ENCODE measurements around the gene IL6. TPM values are rescaled to one million over a fixed set of nuclear protein-coding genes. Genes with fewer than 3 reads are reported as not detected.

The IL6 gene
- total and polyA plus RNA-seq, 2 of the 8 experiments (the other 6 are each of a cell fraction or from before 2014, with no cell fraction given) = 0.12 to 0.41 TPM

DNA sequence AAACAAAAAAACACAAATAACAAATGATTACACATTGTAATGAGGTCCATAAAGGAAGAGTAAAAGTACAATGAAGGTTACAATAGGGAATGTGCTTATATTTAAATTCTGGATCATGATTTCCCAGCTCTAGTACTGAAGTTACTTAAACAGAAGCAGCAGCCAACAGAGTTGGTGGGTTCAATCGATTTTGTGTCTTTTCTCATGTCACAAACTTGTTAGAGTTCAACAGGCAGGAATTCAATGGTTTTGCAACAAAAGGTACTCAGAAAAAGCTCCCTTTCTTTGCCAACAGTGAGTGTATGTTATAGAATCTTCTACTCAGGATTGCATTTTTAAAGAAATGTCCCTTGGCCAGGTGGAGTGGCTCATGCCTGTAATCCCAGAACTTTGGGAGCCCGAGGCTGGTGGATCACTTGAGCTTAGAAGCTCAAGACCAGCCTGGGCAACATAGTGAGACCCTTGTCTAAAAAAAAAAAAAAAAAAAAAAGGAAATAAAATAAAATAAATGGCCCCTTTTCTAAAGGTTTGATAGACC lies 29.6 kb upstream of the IL6 start:
- H3K4ac ChIP-seq (replicated peaks; ENCODE audit: insufficient read length, low read depth, low read length) = no peak overlapping the region
- no peak overlapping the region for H3K18ac ChIP-seq (ENCODE audit: extremely low read depth, low read length)
- H2BK5ac ChIP-seq (ENCODE audit: low read depth, low read length) = no peak overlapping the region
- POLR2A ChIA-PET (ENCODE audit: partially characterized antibody) = no interaction called here
- no peak overlapping the region for H3K9ac ChIP-seq (replicated peaks in 1 of 4; ENCODE audit: extremely low read depth in 1 of 4, low read depth in 3 of 4, low read length in 3 of 4)
- no peak overlapping the region for H4K5ac ChIP-seq (ENCODE audit: insufficient read length, low read depth, low read length)
- H3K56ac ChIP-seq (replicated peaks; ENCODE audit: insufficient read length, low read depth, low read length) = no peak overlapping the region
- H3K79me2 ChIP-seq (ENCODE audit: control insufficient read depth in 1 of 2, insufficient read depth in 2 of 2, low read length in 2 of 2) = no peaks in the 10 kb centered on the region
- H2BK15ac ChIP-seq (ENCODE audit: low read length) = no peak overlapping the region
- no peak overlapping the region for H2BK12ac ChIP-seq (ENCODE audit: low read depth, low read length)
- H3K4me2 ChIP-seq (ENCODE audit: insufficient read depth in 1 of 2, low read depth in 2 of 2, low read length in 2 of 2) = no peak overlapping the region
- H3K27me3 ChIP-seq (replicated peaks in 1 of 4; ENCODE audit: control insufficient read depth in 3 of 4, extremely low read depth in 1 of 4, insufficient read depth in 3 of 4, low read length in 3 of 4) = no peaks in the 10 kb centered on the region
- no peaks in the 10 kb centered on the region for H3K36me3 ChIP-seq (ENCODE audit: control insufficient read depth in 2 of 4, insufficient read depth in 4 of 4, low read length in 3 of 4)
- H3K23ac ChIP-seq (ENCODE audit: insufficient read length) = no peak overlapping the region
- H3K79me1 ChIP-seq (ENCODE audit: low read depth, low read length) = no peaks in the 10 kb centered on the region
- CTCF ChIA-PET (ENCODE audit: partially characterized antibody) = interaction anchor here (0.9 to 2.8 kb wide), 5 partner anchors 20 to 137 kb away, joined by 3 to 9 read pairs (median 8); no protein-coding TSS in a partner anchor
- H3K14ac ChIP-seq (ENCODE audit: insufficient read length) = no peak overlapping the region
- H3K4me3 ChIP-seq (ENCODE audit: extremely low read depth in 1 of 4, insufficient read depth in 2 of 4, low read depth in 3 of 4, low read length in 4 of 4) = no peak overlapping the region
- no peak overlapping the region for H2AK5ac ChIP-seq (ENCODE audit: low read depth, low read length)
- H4K20me1 ChIP-seq (replicated peaks in 1 of 2; ENCODE audit: control insufficient read depth in 1 of 2, insufficient read depth in 2 of 2, low read length in 2 of 2) = no peaks in the 10 kb centered on the region
- DNase-seq (ENCODE audit: low read depth in 1 of 2, low spot score in 2 of 2) = no peak
- no peak overlapping the region for H4K8ac ChIP-seq (ENCODE audit: extremely low read depth, insufficient read depth, low read length)
- H3K27ac ChIP-seq (ENCODE audit: low read depth, low read length) = no peak overlapping the region
- no peak overlapping the region for H2BK120ac ChIP-seq (replicated peaks; ENCODE audit: low read depth, low read length)
- H3K9me3 ChIP-seq (ENCODE audit: insufficient read depth in 2 of 2, low read depth in 1 of 2, low read length in 1 of 2) = no peaks in the 10 kb centered on the region
- H3K23me2 ChIP-seq (ENCODE audit: low read depth, low read length) = no peaks in the 10 kb centered on the region
- no peak overlapping the region for H2BK20ac ChIP-seq (ENCODE audit: low read length)
- no peak for FAIRE-seq
- H4K91ac ChIP-seq (replicated peaks; ENCODE audit: insufficient read length, low read length) = no peak overlapping the region
- 0 out of 7 replicates have a peak, but pooled peaks cover 0 to 2% (median 0%) of the 10 kb centered on the region in 4 experiments for H3K4me1 ChIP-seq (replicated peaks in 1 of 4; ENCODE audit: control insufficient read depth in 3 of 4, insufficient read depth in 4 of 4, low read length in 3 of 4)
- 87% methylated on average over 2 of the region's 2 CpGs; no CpG with 5 or more reads in 1 of the 2 experiments for WGBS, 2 experiments (ENCODE audit: extremely low coverage in 1 of 2, insufficient coverage in 1 of 2, insufficient read length in 1 of 2, insufficient replicate concordance in 2 of 2, low coverage in 1 of 2, low lambda C conversion rate in 2 of 2, missing lambda C conversion rate in 1 of 2)
- H2AFZ ChIP-seq (ENCODE audit: low read length) = no peak overlapping the region
- no peak for TF ChIP-seq SAP30 (IDR thresholded peaks at IDR 0.05; ENCODE audit: insufficient read depth, insufficient replicate concordance, low read length)
- TF ChIP-seq KDM5A (IDR thresholded peaks at IDR 0.05; ENCODE audit: low read length) = no peak
- TF ChIP-seq HDAC2 (IDR thresholded peaks at IDR 0.05; ENCODE audit: borderline replicate concordance in 1 of 2, low read depth in 2 of 2, low read length in 2 of 2) = no peak
- no peak for TF ChIP-seq PHF8 (conservative IDR thresholded peaks at IDR 0.05; ENCODE audit: low read depth, low read length)
- no peak for TF ChIP-seq CTBP2 (IDR thresholded peaks at IDR 0.05; ENCODE audit: borderline replicate concordance, insufficient read depth, insufficient read length, low read length)
- TF ChIP-seq RXRA (IDR thresholded peaks at IDR 0.05; ENCODE audit: insufficient read depth, low read depth, low read length) = no peak
- TF ChIP-seq RAD21 (IDR thresholded peaks at IDR 0.05 in 1 of 2, conservative IDR thresholded peaks at IDR 0.05 in 1 of 2; ENCODE audit: low read depth in 2 of 2, low read length in 2 of 2) = no peak
- TF ChIP-seq SRF (IDR thresholded peaks at IDR 0.05; ENCODE audit: low read depth, low read length) = no peak
- no peak for TF ChIP-seq POU5F1 (IDR thresholded peaks at IDR 0.05; ENCODE audit: low read depth, low read length)
- TF ChIP-seq POLR2A (IDR thresholded peaks at IDR 0.05; ENCODE audit: control extremely low read depth in 1 of 2, low read depth in 2 of 2, low read length in 2 of 2) = no peak
- TF ChIP-seq, protein P1, sequence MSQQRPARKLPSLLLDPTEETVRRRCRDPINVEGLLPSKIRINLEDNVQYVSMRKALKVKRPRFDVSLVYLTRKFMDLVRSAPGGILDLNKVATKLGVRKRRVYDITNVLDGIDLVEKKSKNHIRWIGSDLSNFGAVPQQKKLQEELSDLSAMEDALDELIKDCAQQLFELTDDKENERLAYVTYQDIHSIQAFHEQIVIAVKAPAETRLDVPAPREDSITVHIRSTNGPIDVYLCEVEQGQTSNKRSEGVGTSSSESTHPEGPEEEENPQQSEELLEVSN (IDR thresholded peaks at IDR 0.05) = no peak
- no peak for TF ChIP-seq CBX8 (IDR thresholded peaks at IDR 0.05; ENCODE audit: borderline replicate concordance, low read depth, low read length)
